IMR-90 (cell line): Measurements from ENCODE around the gene ME3. TPM values are rescaled to one million over a fixed set of nuclear protein-coding genes. Genes with fewer than 3 reads are reported as not detected.
"Not testable (repeated sequence)": the region's sequence is repeated elsewhere in the genome, so short reads cannot be mapped to it uniquely, and the experiment has no call there.

Experiments
- ATAC-seq: fragments of 200-7000 bp; cut with Tn5 transposase; 2 replicates; pipeline ENCODE4 v1.9.1; 2020; ENCODE audit warnings: low read depth, mild to moderate bottlenecking, moderate library complexity
- BruUV-seq: library from RNA; stranded (reverse); fragments of 400-500 nt; replicated peaks from 2 replicates; lab custom pipeline; 2021; lab: Mats Ljungman, UMichigan
- CTCF ChIA-PET: fragments of 300-600 bp; formaldehyde crosslinking; extraction: SDS; loops from one replicate; lab custom pipeline; 2021; ENCODE audit warnings: antibody characterized with exemption; lab: Yijun Ruan, JAX
- POLR2A ChIA-PET: fragments of 300-600 bp; sonication (Branson Sonifier 250); formaldehyde crosslinking; loops from one replicate; lab custom pipeline; 2022; ENCODE audit warnings: antibody characterized with exemption; ENCODE audit not compliant: unreplicated experiment; lab: Charles Lee
- DNase-seq: peaks from one replicate; pipeline ENCODE4 v3.0.0; 2013
- H2AFZ ChIP-seq: replicated peaks from 2 replicates; pipeline ENCODE3; 2013; ENCODE audit warnings: low read length, mild to moderate bottlenecking; ENCODE audit not compliant: poor library complexity
- H2AK5ac ChIP-seq: 2 replicates; pipeline ENCODE4 v1.6.1; 2013; ENCODE audit warnings: low read depth, low read length, inconsistent platforms
- H2AK9ac ChIP-seq: replicated peaks from 2 replicates; pipeline ENCODE3; 2013; ENCODE audit warnings: mild to moderate bottlenecking, low read depth, low read length, moderate library complexity; ENCODE audit not compliant: poor library complexity
- H2BK120ac ChIP-seq: 2 replicates; pipeline ENCODE4 v1.6.1; 2013; ENCODE audit warnings: low read depth, low read length, inconsistent platforms
- H2BK15ac ChIP-seq: 3 replicates; pipeline ENCODE4 v1.6.1; 2013; ENCODE audit warnings: low read depth, low read length, inconsistent platforms
- H2BK20ac ChIP-seq: 2 replicates; pipeline ENCODE4 v1.6.1; 2013; ENCODE audit warnings: low read depth, mild to moderate bottlenecking, inconsistent platforms, low read length, moderate library complexity
- H2BK5ac ChIP-seq: 2 replicates; pipeline ENCODE4 v1.6.1; 2013; ENCODE audit warnings: mild to moderate bottlenecking, low read depth, low read length, inconsistent platforms; ENCODE audit not compliant: poor library complexity, severe bottlenecking
- H3K14ac ChIP-seq: replicated peaks from 2 replicates; pipeline ENCODE4 v1.6.1; 2013; ENCODE audit warnings: low read depth, low read length, inconsistent platforms
- H3K18ac ChIP-seq: 2 replicates; pipeline ENCODE4 v1.6.1; 2013; ENCODE audit warnings: low read depth, low read length, control low read depth
- H3K23ac ChIP-seq: 2 replicates; pipeline ENCODE4 v1.6.1; 2013; ENCODE audit warnings: low read depth, low read length, inconsistent platforms
- H3K27ac ChIP-seq: 2 replicates; pipeline ENCODE4 v1.5.1; 2013; ENCODE audit warnings: mild to moderate bottlenecking, control low read depth, low read length; ENCODE audit not compliant: insufficient read depth
- H3K27me3 ChIP-seq: 2 replicates; pipeline ENCODE4 v1.6.1; 2013; ENCODE audit warnings: low read length; ENCODE audit not compliant: control insufficient read depth, insufficient read depth
- H3K36me3 ChIP-seq: 2 replicates; pipeline ENCODE4 v1.6.1; 2013; ENCODE audit warnings: low read length, mixed read lengths; ENCODE audit not compliant: control insufficient read depth, insufficient read depth
- H3K4ac ChIP-seq: 2 replicates; pipeline ENCODE4 v1.6.1; 2013; ENCODE audit warnings: low read depth, low read length, inconsistent platforms
- H3K4me1 ChIP-seq: 2 replicates; pipeline ENCODE4 v1.6.1; 2013; ENCODE audit warnings: low read length, mixed read lengths; ENCODE audit not compliant: control insufficient read depth, insufficient read depth
- H3K4me2 ChIP-seq: 2 replicates; pipeline ENCODE4 v1.6.1; 2013; ENCODE audit warnings: low read depth, mild to moderate bottlenecking, control low read depth, low read length, moderate library complexity
- H3K4me3 ChIP-seq: 2 replicates; pipeline ENCODE4 v1.5.1; 2013; ENCODE audit warnings: low read depth, mild to moderate bottlenecking, control low read depth, low read length, moderate library complexity; ENCODE audit not compliant: insufficient read depth
- H3K56ac ChIP-seq: 2 replicates; pipeline ENCODE4 v1.6.1; 2013; ENCODE audit warnings: low read length, inconsistent platforms; ENCODE audit not compliant: insufficient read depth; ENCODE audit errors: extremely low read depth
- H3K79me1 ChIP-seq, 2 experiments: 2 replicates each; pipeline ENCODE4 v1.6.1; 2013; ENCODE audit warnings: low read length in 2 of 2, inconsistent platforms in 1 of 2, low read depth in 1 of 2
- H3K9ac ChIP-seq: 2 replicates; pipeline ENCODE4 v1.6.1; 2013; ENCODE audit warnings: low read depth, low read length, control low read depth
- H3K9me1 ChIP-seq: 2 replicates; pipeline ENCODE4 v1.6.1; 2013; ENCODE audit warnings: low read length, inconsistent platforms; ENCODE audit not compliant: insufficient read depth
- H3K9me3 ChIP-seq: 2 replicates; pipeline ENCODE4 v1.6.1; 2013; ENCODE audit warnings: low read length; ENCODE audit not compliant: control insufficient read depth, insufficient read depth
- H4K20me1 ChIP-seq: 2 replicates; pipeline ENCODE4 v1.6.1; 2013; ENCODE audit warnings: low read length, inconsistent platforms; ENCODE audit not compliant: insufficient read depth
- H4K5ac ChIP-seq: 2 replicates; pipeline ENCODE4 v1.6.1; 2013; ENCODE audit warnings: mild to moderate bottlenecking, low read depth, low read length, control low read depth
- H4K8ac ChIP-seq, 2 experiments: 2 replicates each; pipeline ENCODE4 v1.6.1; 2013; ENCODE audit warnings: low read depth in 2 of 2, low read length in 2 of 2, control low read depth in 1 of 2, inconsistent platforms in 1 of 2
- H4K91ac ChIP-seq: 2 replicates; pipeline ENCODE4 v1.6.1; 2013; ENCODE audit warnings: low read depth, low read length, inconsistent platforms; ENCODE audit not compliant: insufficient read depth
- WGBS, 2 experiments: methylation state at CpG; one replicate each; pipeline versions ENCODE4 v1.1.5 to v1.1.7; 2013; ENCODE audit warnings: missing lambda C conversion rate in 2 of 2; ENCODE audit not compliant: insufficient read length in 1 of 2; ENCODE audit errors: extremely low coverage in 2 of 2; 5-methylcytosine and 5-hydroxymethylcytosine counted together
- dilution Hi-C: fragments of 300-500 bp; cut with HindIII; formaldehyde crosslinking; loops from one replicate; pipeline ENCODE4 v1.14.3; 2018; ENCODE audit warnings: low sequenced_read_pairs; ENCODE audit not compliant: unreplicated experiment
- in situ Hi-C: fragments of 300-500 bp; cut with MboI; formaldehyde crosslinking; loops from 3 replicates; pipeline ENCODE4 v1.14.3; 2019; ENCODE audit warnings: low sequenced_read_pairs, inconsistent platforms, mixed read lengths
- intact Hi-C: fragments of 100-400 bp; cut with micrococcal nuclease; formaldehyde crosslinking; loops from 2 replicates; pipeline ENCODE4 v1.10.0; 2022
- polyA plus RNA-seq, 3 experiments: library from polyadenylated mRNA; depleted of rRNA; stranded (reverse); fragments of >200 nt; gene quantifications; 2 replicates each; pipeline ENCODE4 v1.2.3, GENCODE V29; 2012; ENCODE audit warnings: low replicate concordance in 1 of 3
- total RNA-seq: library from RNA; depleted of rRNA; stranded (reverse); fragments of >200 nt; gene quantifications from 2 replicates; pipeline ENCODE4 v1.2.3, GENCODE V29; 2012

Gene ME3
- total and polyA plus RNA-seq, 2 of the 4 experiments (the other 2 are of a cell fraction), result 7.8 to 9.0 TPM

DNA sequence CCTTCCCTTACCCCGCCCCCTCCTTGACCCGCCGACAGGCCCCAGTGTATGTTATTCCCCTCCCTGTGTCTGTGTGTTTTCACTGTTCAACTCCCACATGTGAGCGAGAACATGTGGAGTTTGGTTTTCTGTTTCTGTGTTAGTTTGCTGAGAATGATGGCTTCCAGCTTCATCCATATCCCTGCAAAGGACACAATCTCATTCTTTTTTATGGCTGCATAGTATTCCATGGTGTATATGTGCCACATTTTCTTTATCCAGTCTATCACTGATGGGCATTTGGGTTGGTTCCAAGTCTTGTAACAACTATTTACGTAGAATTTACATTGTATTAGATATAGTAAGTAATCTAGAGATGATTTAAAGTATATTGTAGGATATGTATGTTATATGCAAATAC, 149.9 kb downstream of the ME3 start:
- BruUV-seq, H3K56ac ChIP-seq, POLR2A ChIA-PET, H3K27me3 ChIP-seq, H3K9ac ChIP-seq, in situ Hi-C loops, H2AFZ ChIP-seq, H3K36me3 ChIP-seq, H2BK20ac ChIP-seq, H3K4ac ChIP-seq, H4K91ac ChIP-seq, H4K20me1 ChIP-seq, H3K9me3 ChIP-seq, H4K8ac ChIP-seq, H3K18ac ChIP-seq, H2AK9ac ChIP-seq, H4K5ac ChIP-seq, H3K23ac ChIP-seq, DNase-seq, H2AK5ac ChIP-seq, H3K79me1 ChIP-seq, H3K4me3 ChIP-seq, H3K27ac ChIP-seq, H3K14ac ChIP-seq, ATAC-seq, H2BK5ac ChIP-seq, H3K4me2 ChIP-seq, H3K9me1 ChIP-seq, dilution Hi-C loops, H2BK15ac ChIP-seq: not testable (repeated sequence)
- WGBS, 2 experiments, result no CpG with 5 or more reads among the region's 5 CpGs
- peaks cover 22% of the 10 kb centered on the region for H3K4me1 ChIP-seq
- CTCF ChIA-PET, result interaction anchor here (0.6 kb wide), 1 partner anchor 234 kb away, joined by 3 read pairs; no protein-coding TSS in a partner anchor
- 0 out of 2 replicates have a peak overlapping the region, but pooled peaks have one; percentile 26 for H2BK120ac ChIP-seq
- intact Hi-C loops, result loop anchor here (5.0 kb wide), 1 partner anchor 50 kb away; no protein-coding TSS in a partner anchor
